ENCODE measurements around the gene C1QTNF6.

The C1QTNF6 gene

DNA sequence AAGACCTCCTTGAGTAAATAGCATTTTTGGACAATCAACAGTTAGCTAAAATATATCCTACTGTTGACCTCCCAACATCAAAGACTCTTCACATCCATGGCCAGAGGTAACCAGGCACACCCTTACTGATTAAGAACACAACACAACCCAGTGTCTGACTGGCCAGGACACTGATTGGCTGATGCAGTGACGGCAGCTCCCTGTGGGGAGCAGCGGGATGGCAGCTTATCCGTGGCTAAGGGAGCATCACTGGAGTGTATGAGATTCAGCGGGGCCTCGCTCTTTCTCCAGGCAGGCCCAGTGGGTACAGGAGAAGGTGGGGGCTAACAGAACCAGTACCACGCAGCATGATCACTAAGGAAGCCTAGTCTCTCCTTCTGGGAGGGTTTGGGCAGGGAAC, 28.0 kb downstream of the C1QTNF6 start:
- no peak for DNase-seq

DNA sequence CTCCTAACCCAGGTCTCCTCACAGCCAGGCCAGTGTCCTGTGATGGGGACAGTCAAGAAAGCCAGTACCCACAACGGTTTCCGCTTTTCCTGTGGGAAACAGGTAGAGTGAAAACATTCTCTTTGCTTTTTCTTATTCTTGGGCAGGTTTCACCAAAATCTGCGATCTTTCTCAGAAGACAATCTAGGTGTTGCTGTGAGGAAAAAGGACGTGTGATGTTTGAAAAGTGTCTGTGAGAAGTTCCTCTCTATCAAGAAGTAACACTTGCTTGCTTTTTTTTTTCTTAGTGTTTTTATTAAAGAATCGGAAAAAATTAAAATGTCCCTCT, 29.1 kb downstream of the C1QTNF6 start:
- no peak for DNase-seq

DNA sequence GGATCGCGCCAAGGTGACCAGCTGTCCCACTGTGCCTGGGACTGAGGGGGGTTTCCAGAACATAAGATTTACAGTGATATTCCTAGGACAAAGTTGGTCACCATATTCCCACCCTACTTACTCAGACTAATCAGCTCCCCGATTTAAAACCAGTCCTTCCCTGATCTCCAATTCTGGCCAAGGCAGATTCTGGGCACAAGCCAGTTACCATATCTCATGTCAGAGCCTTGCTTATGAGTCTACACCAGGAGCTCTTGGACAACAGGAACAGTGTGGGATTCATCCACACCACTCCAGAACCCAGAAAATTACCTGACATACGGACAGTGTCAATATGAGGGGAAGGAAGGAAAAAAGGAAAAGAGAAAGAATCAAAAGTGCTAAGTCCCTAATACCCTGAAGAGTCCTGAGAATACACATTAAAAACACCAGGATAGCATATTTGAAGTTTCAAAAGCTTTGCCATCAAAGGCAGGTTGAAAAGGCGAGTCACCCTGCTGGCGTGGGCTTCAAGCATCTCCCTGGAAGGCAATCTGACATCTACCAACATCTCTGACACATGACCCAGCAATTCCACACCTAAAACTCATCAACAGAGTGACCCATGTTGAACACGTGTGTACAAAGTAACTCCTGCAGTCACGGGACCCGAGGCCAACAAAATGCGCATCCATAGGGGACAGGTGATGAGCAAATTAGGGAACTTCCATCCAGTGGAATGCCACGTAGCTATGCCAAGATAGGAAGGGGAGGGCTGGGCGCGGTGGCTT, 30.3 kb downstream of the C1QTNF6 start:
- DNase-seq, result no peak

DNA sequence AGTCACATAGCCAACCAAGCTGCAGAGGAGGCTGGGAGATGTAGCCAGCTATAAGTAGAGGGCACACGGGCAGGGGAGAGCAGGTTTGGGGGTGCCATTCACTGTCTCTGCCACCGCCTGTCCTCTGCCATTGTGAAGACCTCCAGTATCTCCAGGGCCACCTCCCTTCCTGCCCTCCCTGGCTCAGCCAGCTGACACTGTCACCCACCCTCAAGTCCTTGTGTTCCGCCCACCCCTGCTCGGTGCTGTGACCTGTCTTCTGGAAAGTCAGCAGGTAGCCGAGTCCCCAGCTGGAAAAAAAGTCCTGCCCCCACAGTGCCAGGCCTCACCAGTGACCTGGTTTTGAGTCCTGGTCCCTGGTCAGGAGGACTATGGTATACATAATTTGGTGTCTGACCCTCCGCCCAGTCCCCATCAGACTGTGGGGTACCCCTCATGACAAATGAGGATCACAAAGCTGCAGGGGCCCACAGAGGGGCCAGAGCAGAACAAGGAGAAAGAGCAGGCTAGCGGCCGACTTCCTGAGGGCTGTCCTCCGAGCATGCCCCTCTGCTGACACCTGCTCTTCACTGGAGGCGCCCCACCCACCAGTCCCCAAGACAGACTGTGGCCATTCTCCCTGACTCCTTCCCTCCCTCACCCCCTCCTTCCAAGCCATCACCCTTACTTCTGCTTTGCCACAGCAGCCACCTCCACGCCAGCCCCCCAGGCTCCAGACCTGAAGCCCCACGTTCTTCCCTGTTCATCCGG, 31.2 kb downstream of the C1QTNF6 start:
- no peak for DNase-seq

DNA sequence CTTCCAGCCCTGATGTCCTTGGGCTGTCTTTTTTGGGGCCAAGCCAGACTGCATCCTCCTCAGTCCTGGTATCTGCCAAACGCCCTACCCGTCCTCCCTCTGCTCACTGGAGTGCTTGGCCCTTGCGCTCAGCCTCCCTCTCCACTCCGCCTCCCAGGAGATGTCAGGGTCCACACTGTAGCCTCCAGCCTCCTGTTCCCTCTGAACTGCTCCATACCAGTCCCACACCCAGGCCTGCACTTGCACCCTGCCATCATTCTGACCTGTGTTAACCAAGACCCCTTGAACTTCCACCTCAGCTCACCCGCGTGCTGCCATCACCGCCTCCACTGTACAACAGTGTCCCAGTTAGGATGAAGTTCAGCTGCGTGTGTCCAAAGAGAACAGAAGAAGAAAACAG, 32.1 kb downstream of the C1QTNF6 start:
- no peak for DNase-seq

DNA sequence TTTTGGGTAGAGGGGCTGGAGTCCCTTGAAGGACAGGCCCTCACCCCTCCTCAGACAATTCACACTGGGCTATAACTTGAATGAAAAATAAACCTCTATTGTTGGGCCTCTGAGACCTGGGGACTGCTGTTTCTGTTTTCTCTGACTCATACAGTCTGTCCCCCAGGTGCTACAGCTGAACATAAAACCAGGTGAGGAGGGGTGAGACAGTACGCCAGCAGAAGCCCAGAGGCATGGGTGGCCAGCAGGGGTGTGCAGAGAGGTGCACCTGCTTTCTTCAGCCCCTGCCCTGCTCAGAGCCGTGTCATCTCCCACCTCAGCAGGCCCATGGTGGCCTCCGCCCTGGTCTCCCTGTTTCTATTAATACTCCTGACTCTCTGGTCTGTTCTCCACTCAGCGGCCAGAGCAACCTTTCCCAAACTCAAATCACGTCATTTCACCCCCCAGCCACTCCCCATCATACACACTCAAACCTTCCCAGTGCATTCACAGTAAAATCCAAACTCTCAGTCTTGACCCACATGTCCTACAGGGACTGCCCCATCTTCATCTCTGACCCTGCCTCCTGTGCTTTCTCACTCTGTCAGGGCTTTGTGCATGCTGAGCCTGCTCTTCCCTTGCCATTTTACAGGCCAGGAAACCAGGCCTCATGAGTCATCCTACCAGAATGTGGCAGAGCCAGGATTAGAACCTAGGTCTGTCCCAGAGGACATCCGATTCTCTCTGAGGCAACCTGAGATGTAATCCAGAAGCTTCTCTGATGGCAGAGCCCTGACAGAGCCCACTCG, 32.9 kb downstream of the C1QTNF6 start:
- peak in 1 of 5 donors; percentile 41 for DNase-seq

DNA sequence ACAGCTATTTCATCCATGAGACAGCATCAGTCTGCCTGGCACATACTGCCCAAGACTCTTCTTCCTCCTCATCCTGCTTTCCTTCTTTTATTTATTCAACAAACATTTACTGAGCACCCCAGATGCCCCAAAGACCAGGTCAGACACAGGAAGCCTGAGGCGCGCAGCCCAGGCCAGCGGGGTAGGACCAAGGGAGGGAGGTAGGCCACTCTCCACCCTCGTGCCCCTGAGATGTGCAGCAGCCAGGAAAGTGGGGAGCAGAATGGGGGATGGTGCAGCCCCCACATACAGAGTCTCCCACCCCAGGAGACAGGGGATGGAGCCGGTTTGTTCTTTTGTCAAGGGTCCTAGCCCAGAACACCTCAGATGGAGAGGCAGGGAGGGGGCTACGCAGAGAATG, 34.1 kb downstream of the C1QTNF6 start:
- no peak for DNase-seq

DNA sequence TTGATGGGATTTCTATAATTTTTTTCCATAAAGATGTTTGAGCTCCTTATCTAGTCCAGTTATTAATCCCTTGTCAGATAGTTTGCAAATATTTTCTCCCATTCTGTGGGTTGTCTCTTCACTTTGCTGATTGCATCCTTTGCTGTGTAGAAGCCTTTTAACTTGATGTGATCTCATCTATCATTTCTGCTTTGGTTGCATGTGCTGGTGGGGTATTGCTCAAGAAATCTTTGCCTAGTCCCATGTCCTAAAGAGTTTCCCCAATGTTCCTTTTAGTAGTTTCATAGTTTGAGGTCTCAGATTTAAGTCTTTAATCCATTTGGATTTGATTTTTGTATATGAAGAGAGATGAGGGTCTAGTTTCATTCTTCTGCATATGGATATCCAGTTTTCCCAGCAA, 36.6 kb downstream of the C1QTNF6 start:
- DNase-seq, result no peak

DNA sequence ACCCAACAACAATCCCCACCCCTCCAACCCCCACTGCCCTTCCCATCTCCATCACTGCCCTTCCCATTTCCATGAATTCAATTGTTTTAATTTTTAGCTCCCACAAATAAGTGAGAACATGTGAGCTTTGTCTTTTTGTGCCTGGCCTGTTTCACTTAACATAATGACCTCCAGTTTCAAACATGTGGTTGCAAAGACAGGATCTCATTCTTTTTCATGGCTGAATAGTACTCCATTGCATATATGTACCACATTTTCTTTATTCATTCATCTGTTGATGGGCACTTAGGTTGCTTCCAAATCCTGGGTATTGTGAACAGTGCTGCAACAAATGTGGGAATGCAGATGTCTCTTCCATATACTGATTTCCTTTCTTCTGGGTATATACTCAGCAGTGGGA, 37.3 kb downstream of the C1QTNF6 start:
- DNase-seq, result no peak

DNA sequence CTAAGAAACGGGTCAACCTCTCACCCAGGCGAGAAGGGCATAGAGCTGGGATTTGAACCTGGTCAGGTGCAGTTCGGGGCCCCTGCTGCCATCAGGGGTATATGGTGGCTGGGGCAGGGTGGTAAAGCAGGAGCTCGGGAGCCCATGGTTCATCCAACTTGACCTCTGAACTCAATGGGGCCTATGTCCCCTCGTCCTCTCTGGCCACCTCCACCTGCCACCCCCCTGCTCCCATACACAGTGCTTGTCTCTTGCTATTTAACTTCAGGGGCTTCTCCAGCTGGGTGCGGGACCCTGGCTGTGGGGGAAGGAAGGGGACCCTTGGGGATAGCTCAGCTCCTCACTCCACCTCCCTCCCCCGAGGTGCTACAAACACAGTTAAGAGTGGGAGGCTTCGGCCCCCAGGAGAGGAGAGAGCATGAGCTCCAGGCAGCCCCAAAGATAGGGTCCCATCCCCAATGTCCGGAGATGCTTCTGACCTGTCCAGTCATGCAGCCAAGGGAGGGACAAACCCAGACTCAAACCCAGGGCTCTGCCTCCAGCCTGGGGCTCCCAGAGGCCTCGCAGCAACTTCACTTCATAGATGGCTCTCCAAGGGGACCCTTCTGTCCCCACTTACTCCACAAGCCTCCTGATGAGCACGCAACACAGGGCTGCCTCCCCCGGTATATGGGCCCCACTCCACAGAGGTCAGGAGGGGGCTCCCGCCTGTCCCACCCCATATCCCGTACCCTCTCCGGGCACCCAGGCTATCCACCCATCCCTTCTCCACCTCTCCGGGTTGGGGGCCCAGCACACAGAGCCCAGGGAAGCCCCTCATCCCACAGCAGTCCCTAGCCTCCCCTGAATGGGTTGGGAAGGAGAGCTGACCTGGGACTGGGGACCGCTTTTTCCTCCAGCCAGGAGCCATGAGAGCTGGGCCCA, 39.0 kb downstream of the C1QTNF6 start:
- no peak for DNase-seq

DNA sequence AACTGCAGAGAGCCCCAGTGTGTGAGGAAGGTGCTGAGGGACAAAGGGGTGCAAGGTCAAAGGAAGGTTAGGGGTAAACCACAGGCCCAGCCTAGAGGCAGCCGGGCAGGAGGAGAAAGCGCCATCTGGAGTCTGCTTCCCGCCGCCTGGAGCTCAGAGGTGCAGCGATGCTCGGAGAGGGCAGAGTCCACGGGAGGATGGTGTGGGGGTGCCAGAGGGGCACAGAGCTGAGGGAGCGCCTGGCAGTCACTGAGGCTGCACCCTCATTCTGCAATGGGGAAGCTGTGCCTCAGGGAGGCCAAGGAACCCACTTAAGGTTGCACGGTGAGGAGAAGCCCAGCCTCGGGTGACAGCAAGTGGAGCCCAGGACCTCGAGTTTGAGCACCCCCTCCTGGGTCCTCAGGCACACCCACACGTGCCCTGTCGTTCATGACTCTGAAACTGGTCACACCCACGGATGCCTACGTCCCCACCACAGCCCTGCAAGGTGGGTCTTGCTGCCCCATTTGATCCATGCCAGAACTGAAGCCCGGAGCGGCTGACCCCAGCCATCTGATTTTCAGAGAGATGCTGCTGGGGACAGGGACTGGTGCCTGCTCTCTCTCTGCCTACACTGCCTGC, 39.9 kb downstream of the C1QTNF6 start:
- DNase-seq, result peak in 2 of 5 donors; percentile 18 to 57

DNA sequence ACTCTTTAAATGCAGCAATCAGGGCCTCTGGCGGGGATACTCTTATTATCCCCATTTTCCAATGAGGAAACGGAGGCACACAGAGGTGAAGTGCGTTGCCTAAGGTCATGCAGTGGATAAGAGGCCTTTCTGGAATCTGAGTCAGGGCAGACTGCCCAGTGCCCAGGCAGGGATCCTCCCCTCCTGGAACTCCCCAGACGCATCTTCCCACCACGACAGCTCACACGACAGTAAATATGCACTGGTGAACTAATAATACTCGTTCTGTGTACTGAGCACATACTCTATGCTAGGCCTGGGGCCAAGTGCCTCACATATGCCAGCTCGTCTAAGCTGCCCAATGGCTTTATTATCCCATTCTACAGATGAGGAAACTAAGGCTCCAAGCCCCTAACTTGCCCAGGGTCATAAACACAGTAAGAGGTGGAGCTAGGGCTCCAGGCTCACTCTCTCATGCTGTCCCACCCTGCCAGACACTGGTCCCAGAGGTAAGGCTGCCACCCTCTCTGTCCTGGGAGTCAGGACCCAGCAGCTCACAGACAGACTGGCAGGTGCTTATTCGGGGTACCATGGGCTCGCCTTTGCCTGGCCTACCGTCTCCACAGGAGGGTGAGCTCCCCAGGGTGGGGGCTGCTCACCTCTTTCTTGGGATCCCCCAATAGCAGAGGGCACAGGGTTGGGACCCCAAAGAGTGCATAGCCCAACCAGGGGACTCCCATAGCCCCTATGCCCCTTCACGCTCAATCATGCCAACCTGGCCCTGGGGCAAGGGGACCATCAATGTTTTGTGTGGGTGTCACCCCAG, 40.7 kb downstream of the C1QTNF6 start:
- no peak for DNase-seq

DNA sequence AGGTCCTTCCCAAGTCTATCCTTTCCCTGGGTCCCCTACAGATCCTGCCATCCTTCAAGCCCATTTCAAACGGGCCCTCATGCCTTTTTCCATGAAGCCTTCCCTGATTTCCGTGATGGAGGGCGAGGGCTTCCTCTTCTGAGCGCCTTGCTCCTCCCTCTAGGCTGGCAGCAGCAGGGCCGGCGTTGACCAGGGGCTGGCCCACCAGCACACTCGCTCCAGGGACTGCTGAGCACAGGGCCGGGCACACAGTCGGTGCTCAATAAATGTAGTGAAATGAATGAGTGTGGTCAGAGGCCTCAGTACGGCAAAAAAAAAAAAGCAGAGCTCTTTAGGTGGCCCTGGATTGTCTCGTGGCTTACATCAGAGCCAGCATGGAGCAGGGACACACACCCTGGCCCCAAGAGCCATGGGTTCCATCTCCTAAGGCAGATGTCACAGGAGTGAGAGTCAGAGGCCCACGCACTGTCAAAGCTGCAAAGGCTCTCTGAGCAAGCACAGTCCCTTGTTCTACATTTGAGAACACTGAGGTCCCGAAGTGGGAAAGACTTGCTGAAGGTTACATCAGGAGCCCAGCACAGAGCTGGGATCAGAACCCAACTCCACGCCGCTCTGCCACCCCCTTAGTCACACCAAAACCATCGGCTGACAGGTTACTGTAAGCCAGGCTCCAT, 41.4 kb downstream of the C1QTNF6 start:
- DNase-seq, result no peak

DNA sequence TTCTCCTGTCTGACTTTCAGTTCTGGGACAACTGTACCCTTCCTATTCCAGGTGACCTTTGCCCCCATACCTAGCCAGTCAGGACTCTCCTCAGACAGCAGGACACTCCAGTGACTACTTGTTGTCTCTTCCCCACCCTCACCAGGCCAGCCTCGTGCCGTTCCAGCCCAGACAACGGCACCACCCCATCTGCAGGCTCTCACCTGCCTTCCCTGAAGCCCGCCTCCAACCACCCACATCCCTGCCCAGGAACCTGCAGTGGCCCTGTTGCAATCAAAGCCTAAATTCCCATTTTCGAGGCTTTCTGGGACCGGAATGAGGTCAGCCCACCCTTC, 42.0 kb downstream of the C1QTNF6 start:
- DNase-seq, result no peak

DNA sequence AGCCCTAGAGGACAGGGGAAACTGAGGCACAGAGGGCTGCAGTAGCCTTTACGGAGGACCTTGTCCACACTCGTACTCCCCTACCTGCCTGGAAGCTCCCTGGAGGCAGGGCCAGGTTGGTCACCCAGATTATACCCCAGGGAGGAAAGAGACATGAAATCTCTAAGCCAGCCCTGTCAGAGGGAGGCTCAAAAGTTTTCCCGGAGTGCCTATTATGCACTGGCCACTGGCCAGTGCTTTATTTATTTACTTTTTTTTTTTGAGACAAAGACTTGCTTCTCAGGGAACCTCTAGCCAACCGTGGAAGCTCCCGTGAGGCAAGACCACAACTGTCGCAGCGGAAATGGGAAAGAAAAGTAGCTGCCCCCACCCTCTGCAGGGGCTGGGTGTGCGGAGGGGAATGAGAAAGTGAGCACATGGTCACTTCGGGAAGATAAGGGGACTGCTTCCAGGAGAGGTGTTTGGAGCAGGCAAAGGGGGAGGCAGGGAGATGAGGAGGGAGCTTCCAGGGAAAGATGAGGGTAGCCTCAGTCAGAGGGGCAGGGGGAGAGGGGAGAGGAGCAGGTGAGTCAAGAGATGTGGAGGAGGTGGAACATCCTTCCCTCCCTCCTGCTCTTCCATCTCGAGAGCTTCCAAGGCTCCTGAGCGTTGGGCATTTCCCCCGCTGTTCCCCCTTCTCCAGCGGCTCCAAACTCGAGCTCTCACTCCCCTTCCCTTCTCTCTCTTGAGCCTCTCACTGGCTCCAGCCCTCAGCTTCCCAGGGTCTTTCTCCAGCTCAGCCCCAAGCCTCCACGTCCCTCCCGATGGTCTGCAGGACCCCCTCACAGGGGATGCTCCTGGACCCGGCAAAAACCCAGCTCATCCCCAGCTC, 42.6 kb downstream of the C1QTNF6 start:
- DNase-seq, result no peak

DNA sequence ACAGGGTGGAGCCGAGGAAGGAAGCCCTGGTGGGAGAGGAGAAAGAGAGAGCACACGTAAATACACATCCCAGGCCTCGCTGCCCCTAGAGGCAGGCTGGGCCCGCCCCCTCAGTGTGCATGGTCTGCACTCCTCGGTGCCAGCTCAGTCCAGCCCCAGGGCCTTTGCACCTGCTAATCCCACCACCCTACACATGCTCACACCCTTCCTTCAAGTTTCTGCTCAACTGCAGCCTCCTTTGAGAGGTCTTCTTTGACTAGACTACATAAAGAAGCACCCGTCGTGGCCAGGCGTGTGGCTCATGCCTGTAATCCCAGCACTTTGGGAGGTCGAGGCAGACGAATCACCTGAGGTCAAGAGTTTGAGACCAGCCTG, 43.9 kb downstream of the C1QTNF6 start:
- no peak for DNase-seq

DNA sequence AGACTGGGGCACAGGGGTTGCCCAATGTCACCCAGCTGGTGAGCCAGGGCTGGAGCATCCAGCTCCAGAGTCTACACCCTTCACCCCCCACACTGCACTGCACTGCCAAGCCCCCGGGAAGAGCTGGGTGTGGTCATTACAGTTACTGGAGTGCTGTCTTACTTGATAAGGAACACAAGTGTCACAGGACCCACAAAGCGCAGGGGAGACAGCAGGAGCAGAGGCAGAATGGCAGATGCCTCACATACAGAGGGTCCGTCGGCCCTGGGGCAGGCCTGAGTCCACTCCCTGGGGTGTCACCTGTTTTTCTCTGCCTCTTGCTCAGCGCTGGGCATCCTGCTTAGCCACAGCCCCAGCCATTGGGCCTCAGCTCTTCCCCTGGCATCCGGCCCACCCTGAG, 46.1 kb downstream of the C1QTNF6 start:
- no peak for DNase-seq

DNA sequence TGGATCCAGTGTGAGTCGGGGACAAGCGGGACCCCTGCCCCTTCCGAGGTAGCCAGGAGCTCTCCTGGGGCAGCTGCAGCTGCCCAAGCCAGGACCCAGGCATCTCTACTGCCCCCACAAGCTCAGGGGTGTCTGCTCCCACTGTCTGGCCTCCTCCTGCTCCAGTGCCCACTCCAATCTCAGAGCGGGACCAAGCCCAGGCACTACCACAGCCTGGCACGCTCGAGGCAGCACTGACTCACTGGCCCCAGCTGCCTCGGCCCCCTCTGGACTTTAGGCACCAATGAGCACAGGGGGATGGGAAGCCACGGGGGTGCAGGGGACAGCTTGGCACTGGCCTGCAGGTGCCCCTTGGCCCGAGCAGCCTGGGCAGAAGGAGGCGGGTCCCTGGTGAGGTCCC, 46.6 kb downstream of the C1QTNF6 start:
- DNase-seq, result no peak

DNA sequence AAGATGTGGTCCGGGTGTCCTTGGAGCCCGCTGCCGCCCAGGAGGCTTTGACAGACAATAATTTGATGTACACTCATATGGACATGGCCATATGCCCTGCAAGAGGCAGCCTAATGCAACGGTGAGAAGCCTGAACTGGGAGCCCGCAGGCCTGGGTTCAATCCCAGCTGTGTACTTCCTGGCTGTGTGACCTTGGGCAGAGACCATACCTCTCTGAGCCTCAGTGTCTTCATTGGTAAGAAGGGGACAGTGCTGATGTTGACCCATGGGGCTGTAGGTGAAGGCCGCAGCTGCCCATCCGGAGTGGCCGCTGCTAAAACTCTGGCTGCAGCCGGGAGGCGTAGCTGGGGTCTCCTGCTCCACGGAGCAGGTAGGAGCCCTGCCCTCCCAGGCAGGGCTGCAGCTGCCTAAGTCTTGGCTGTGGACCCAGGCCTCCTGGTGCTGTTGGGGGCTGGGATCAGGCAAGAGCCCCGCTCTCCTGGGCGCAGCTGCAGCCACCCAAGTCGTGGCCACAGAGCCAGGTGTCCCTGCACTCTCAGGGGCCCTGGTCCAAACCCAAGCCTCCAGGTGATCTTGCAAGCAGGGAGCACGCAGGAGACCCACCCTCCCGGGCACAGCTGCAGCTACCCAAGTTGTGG, 47.2 kb downstream of the C1QTNF6 start:
- DNase-seq, result no peak
